ENCODE results near the gene JAKMIP1. TPM values are rescaled to one million over a fixed set of nuclear protein-coding genes. Genes with fewer than 3 reads are reported as not detected.

JAKMIP1 gene
- total RNA-seq, 6 donors from 2014 or later, result 0.40 to 6.8 (median 1.0) TPM

DNA sequence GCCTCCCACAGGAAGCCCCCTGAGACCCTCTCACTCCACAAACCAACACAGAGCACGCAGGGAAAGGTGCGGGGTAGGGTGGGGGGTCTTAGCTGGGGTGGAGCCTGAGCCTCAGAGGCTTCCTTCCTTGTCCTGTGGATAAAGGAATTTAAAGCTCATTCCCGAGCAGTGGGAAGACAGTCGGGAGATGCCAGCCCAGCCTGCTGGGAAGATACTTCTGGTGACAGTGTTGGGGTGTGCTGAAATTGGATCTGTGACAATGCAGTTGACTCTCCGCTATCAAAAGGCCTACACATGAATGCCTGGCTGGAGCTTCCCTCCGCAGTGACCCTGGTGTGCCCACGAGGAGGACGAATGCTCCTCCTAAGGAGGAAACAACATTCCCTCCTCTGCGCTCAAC is 45.5 kb downstream of the JAKMIP1 start:
- no peak for DNase-seq
- no peak for ATAC-seq (ENCODE audit: low FRiP score in 2 of 2)
- no peaks in the 10 kb centered on the region for H3K9me3 ChIP-seq
- TF ChIP-seq POLR2AphosphoS5 (IDR thresholded peaks at IDR 0.05) (no peak), POLR2A (IDR thresholded peaks at IDR 0.05) (no peak), EP300 (IDR thresholded peaks at IDR 0.05) (no peak)
- TF ChIP-seq, protein P1, sequence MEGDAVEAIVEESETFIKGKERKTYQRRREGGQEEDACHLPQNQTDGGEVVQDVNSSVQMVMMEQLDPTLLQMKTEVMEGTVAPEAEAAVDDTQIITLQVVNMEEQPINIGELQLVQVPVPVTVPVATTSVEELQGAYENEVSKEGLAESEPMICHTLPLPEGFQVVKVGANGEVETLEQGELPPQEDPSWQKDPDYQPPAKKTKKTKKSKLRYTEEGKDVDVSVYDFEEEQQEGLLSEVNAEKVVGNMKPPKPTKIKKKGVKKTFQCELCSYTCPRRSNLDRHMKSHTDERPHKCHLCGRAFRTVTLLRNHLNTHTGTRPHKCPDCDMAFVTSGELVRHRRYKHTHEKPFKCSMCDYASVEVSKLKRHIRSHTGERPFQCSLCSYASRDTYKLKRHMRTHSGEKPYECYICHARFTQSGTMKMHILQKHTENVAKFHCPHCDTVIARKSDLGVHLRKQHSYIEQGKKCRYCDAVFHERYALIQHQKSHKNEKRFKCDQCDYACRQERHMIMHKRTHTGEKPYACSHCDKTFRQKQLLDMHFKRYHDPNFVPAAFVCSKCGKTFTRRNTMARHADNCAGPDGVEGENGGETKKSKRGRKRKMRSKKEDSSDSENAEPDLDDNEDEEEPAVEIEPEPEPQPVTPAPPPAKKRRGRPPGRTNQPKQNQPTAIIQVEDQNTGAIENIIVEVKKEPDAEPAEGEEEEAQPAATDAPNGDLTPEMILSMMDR (IDR thresholded peaks at IDR 0.05), result no peak
- H3K27me3 ChIP-seq, result no peaks in the 10 kb centered on the region
- no peaks in the 10 kb centered on the region for H3K4me1 ChIP-seq
- no peaks in the 10 kb centered on the region for H3K36me3 ChIP-seq
- no peak overlapping the region for H3K4me3 ChIP-seq
- 35 to 41% methylated on average over 8 to 9 of the region's 9 CpGs for WGBS, 2 donors
- no peak overlapping the region for H3K27ac ChIP-seq

DNA sequence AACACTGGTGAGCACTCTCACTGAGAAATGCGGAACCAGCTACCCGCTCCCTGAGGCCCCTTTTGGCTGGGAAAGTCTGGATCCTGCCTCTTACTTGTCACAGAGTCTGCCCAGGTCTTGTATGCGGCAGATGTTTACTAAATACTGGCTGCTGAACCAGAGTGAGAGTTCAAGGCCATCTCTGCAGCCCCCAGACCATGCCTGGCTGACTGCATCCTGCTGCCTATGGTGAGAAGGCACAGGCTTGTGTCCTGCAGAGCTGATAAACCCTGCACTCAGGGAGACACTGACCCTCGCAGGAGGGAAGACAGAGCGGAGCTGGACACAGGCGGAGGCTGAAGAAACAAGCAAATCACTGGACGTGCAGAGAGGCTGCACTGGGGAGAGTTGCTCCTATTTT is 46.5 kb downstream of the JAKMIP1 start:
- DNase-seq (no peak), ATAC-seq (ENCODE audit: low FRiP score in 2 of 2) (no peak)
- TF ChIP-seq POLR2AphosphoS5 (IDR thresholded peaks at IDR 0.05) (no peak), EP300 (IDR thresholded peaks at IDR 0.05) (no peak)
- TF ChIP-seq, protein P1 (IDR thresholded peaks at IDR 0.05), result no peak
- H3K36me3 ChIP-seq, result no peaks in the 10 kb centered on the region
- no peaks in the 10 kb centered on the region for H3K4me1 ChIP-seq
- H3K27me3 ChIP-seq, result no peaks in the 10 kb centered on the region
- H3K27ac ChIP-seq, result no peak overlapping the region
- H3K4me3 ChIP-seq, result no peak overlapping the region
- WGBS, 2 donors, result 71 to 79% methylated on average over 7 of the region's 7 CpGs
- no peaks in the 10 kb centered on the region for H3K9me3 ChIP-seq

DNA sequence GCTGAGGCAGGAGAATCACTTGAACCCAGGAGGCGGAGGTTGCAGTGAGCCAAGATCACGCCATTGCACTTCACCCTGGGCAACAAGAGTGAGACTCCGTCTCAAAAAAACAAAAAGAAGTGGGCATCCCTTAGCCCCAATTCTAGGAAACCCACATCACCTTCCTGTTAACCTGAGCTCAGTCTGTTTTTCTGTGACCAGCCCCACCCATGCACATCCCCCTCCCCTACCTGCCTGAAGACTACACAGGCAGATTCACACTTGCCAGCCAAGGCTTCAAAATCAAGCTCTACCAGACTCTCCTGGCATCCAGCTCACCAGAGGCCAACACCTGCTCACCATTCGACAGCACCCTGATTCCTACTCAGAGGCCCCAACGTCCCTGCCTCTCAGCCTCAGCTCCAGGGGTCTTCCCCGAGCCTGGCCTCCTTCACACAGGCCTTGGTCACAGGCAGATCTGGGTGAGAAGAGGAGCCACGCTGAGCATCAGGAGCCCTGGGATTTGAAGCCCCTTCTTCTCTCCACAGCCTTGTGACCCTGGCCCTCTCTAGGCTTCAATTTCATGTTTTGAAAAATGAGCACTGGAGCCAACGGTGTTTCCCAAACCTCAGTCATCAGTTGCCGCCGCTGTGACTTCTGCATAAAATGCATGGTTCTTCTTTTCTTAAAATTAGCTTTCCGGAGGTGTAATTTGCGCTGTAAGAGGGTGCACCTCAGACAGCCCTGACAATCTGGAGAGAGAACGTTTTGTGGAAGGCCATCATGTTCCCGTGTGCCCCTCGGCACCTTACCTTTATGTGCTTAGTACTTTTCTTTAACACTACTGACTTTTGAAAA is 47.3 kb downstream of the JAKMIP1 start:
- no peaks in the 10 kb centered on the region for H3K9me3 ChIP-seq
- no peaks in the 10 kb centered on the region for H3K4me1 ChIP-seq
- no peaks in the 10 kb centered on the region for H3K27me3 ChIP-seq
- no peak overlapping the region for H3K27ac ChIP-seq
- H3K4me3 ChIP-seq, result no peak overlapping the region
- ATAC-seq (ENCODE audit: low FRiP score in 2 of 2), result no peak
- no peaks in the 10 kb centered on the region for H3K36me3 ChIP-seq
- 84 to 89% methylated on average over 15 of the region's 15 CpGs for WGBS, 2 donors
- no peak for TF ChIP-seq EP300 (IDR thresholded peaks at IDR 0.05)
- TF ChIP-seq, protein P1 (IDR thresholded peaks at IDR 0.05), result no peak
- no peak for TF ChIP-seq POLR2A (IDR thresholded peaks at IDR 0.05)
- TF ChIP-seq POLR2AphosphoS5 (IDR thresholded peaks at IDR 0.05), result no peak
- DNase-seq, result no peak

DNA sequence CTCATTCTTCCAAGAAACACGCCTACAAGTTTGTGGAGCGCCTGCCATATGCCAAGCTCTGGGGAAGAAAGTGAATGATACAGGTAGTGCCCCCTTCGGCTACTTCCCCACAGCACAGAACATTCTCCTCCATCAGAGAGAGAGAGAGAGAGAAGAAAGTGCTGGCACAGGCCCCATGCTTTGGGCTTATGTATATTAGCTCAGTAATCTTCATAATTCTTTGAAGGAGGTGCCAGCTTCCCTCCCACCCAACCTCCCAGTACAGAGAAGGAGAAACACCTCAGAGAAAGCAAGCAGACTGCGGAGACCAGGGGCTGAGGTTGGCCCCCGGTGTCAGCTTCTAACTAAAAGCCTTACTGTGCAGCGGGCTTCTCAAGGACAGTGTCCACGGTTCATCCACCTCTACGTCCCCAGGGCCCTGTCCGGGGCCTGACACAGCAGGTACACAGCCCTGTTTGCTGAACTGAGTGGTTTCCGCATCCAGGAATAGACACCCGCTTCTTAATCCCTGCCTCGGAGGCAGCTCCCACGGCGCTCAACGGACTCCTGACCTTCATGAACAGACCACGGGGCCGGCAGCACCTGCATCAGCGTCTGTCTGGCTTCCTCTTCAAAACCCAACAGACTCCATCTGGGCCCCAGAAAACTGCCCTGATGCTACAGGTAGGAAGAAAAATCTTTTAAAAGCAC is 50.2 kb downstream of the JAKMIP1 start:
- H3K27me3 ChIP-seq, result no peaks in the 10 kb centered on the region
- H3K4me1 ChIP-seq, result no peaks in the 10 kb centered on the region
- no peaks in the 10 kb centered on the region for H3K9me3 ChIP-seq
- H3K27ac ChIP-seq, result no peak overlapping the region
- DNase-seq (no peak), ATAC-seq (ENCODE audit: low FRiP score in 2 of 2) (no peak)
- WGBS, 2 donors, result 84 to 86% methylated on average over 18 of the region's 18 CpGs
- H3K36me3 ChIP-seq, result no peaks in the 10 kb centered on the region
- TF ChIP-seq EP300 (IDR thresholded peaks at IDR 0.05) (no peak), POLR2A (IDR thresholded peaks at IDR 0.05) (no peak), POLR2AphosphoS5 (IDR thresholded peaks at IDR 0.05) (no peak)
- TF ChIP-seq, protein P1 (IDR thresholded peaks at IDR 0.05), result no peak
- H3K4me3 ChIP-seq, result no peak overlapping the region

Measured in upper lobe of left lung (tissue), 6 donors.